NCI-H82 treated with DMSO at 0.1 percent for 48 hours (cell line): ENCODE results near the gene LRFN2.
A peak's percentile ranks its signal among the peaks of the same experiment; 100 is the strongest.

ENCODE experiments used
- DNase-seq: peaks from one replicate; lab custom pipeline; 2025; ENCODE audit not compliant: unreplicated experiment; lab: John Stamatoyannopoulos, UW

Gene LRFN2

GRCh38 chr6:40587240-40588069 lies at the start of gene LRFN2:
LRFN2 (minus strand) TSS chr6:40587364.
- DNase-seq, result peak; percentile 54

- DNase-seq, result peak; percentile 26
Observed at GRCh38 chr6:40634429-40634828, 47.3 kb upstream of the LRFN2 start.

GRCh38 chr6:40631744-40632143 lies 44.6 kb upstream of the LRFN2 start:
- no peak for DNase-seq

GRCh38 chr6:40630488-40630887 lies 43.3 kb upstream of the LRFN2 start:
- DNase-seq, result no peak

GRCh38 chr6:40630051-40630450 lies 42.9 kb upstream of the LRFN2 start:
- DNase-seq, result no peak

- DNase-seq, result no peak
Observed at GRCh38 chr6:40629463-40629862, 42.3 kb upstream of the LRFN2 start.

- DNase-seq, result no peak
Observed at GRCh38 chr6:40627316-40627715, 40.2 kb upstream of the LRFN2 start.

GRCh38 chr6:40626886-40627285 lies 39.7 kb upstream of the LRFN2 start:
- DNase-seq, result no peak

GRCh38 chr6:40623932-40624331 lies 36.8 kb upstream of the LRFN2 start:
- DNase-seq, result no peak

- DNase-seq, result no peak
Observed at GRCh38 chr6:40623178-40623577, 36.0 kb upstream of the LRFN2 start.

GRCh38 chr6:40620574-40621240 lies 33.5 kb upstream of the LRFN2 start:
- DNase-seq, result peak; percentile 87

- DNase-seq, result no peak
Observed at GRCh38 chr6:40614671-40615070, 27.5 kb upstream of the LRFN2 start.

- DNase-seq, result no peak
Observed at GRCh38 chr6:40611912-40612311, 24.7 kb upstream of the LRFN2 start.

GRCh38 chr6:40611434-40611833 lies 24.3 kb upstream of the LRFN2 start:
- DNase-seq, result no peak

- no peak for DNase-seq
Observed at GRCh38 chr6:40610229-40610628, 23.1 kb upstream of the LRFN2 start.

GRCh38 chr6:40606981-40607380 lies 19.8 kb upstream of the LRFN2 start:
- no peak for DNase-seq

- DNase-seq, result no peak
Observed at GRCh38 chr6:40606526-40606925, 19.4 kb upstream of the LRFN2 start.

GRCh38 chr6:40604082-40604481 lies 16.9 kb upstream of the LRFN2 start:
- no peak for DNase-seq

- no peak for DNase-seq
Observed at GRCh38 chr6:40599555-40599954, 12.4 kb upstream of the LRFN2 start.

GRCh38 chr6:40598516-40598915 lies 11.4 kb upstream of the LRFN2 start:
- DNase-seq, result no peak

- DNase-seq, result no peak
Observed at GRCh38 chr6:40597301-40597700, 10.1 kb upstream of the LRFN2 start.

GRCh38 chr6:40588480-40588879 lies 1.3 kb upstream of the LRFN2 start:
- no peak for DNase-seq

- no peak for DNase-seq
Observed at GRCh38 chr6:40588070-40588384, 863 bp upstream of the LRFN2 start.
